SK-N-MC (cell line): ENCODE results near the gene MAP3K21.

Experiments used
- EZH2 ChIP-seq: fragments of 200-600 bp; sonication (generic); IDR thresholded peaks from one replicate; pipeline ENCODE4 v1.6.1; 2017; ENCODE audit warnings: antibody characterized with exemption
- POLR2AphosphoS5 ChIP-seq: IDR thresholded peaks from 2 replicates; pipeline ENCODE4 v1.6.1; 2012; ENCODE audit warnings: mild to moderate bottlenecking, low read depth, low read length, borderline replicate concordance

- TF ChIP-seq POLR2AphosphoS5 = no peak
- no peak for TF ChIP-seq EZH2
These were observed 22.9 kb upstream of the MAP3K21 start for GRCh38 chr1:233304489-233305102.
